Heart left ventricle (tissue), 16 donors: Measurements from ENCODE around the gene B2M. TPM values are rescaled to one million over a fixed set of nuclear protein-coding genes. Genes with fewer than 3 reads are reported as not detected.

ENCODE experiments used
- ATAC-seq, 4 donors: fragments of 200-7000 bp; cut with Tn5 transposase; one replicate each; pipeline ENCODE4 v1.9.1; 2020 to 2022; ENCODE audit warnings: moderate library complexity in 4 of 4, mild to moderate bottlenecking in 3 of 4, moderate number of reproducible peaks in 1 of 4
- DNase-seq, 5 donors: peaks; one replicate each; pipeline ENCODE4 v3.0.0-alpha.2; 2020
- H3K27ac ChIP-seq, 12 donors: fragments of 200-600 bp; sonication (generic) in 4 of 12; one replicate each; pipeline versions ENCODE4 v1.5.0 to v1.8.0; 2016 to 2022; ENCODE audit warnings: mild to moderate bottlenecking in 2 of 12
- H3K27me3 ChIP-seq, 9 donors: fragments of 200-600 bp; sonication (generic) in 2 of 9; one replicate each; pipeline versions ENCODE4 v1.5.1 to v1.8.0; 2016 to 2022; ENCODE audit warnings: mild to moderate bottlenecking in 3 of 9
- H3K36me3 ChIP-seq, 9 donors: fragments of 200-600 bp; sonication (generic) in 2 of 9; one replicate each; pipeline versions ENCODE4 v1.5.0 to v1.8.0; 2018 to 2022; ENCODE audit warnings: mild to moderate bottlenecking in 2 of 9
- H3K4me1 ChIP-seq, 12 donors: fragments of 200-600 bp; sonication (generic) in 4 of 12; one replicate each; pipeline versions ENCODE4 v1.5.0 to v1.8.0; 2016 to 2022; ENCODE audit warnings: mild to moderate bottlenecking in 3 of 12
- H3K4me3 ChIP-seq, 12 donors: fragments of 200-600 bp; sonication (generic) in 4 of 12; one replicate each; pipeline versions ENCODE4 v1.5.0 to v1.8.0; 2017 to 2022; ENCODE audit warnings: mild to moderate bottlenecking in 9 of 12, moderate library complexity in 4 of 12
- H3K9me3 ChIP-seq, 12 donors: fragments of 200-600 bp; sonication (generic) in 4 of 12; one replicate each; pipeline versions ENCODE4 v1.5.0 to v1.8.0; 2016 to 2022; ENCODE audit warnings: mild to moderate bottlenecking in 1 of 12
- CTCF ChIP-seq, 12 donors: fragments of 200-600 bp; sonication (generic) in 4 of 12; IDR thresholded peaks; one replicate each; pipeline versions ENCODE4 v1.5.0 to v1.8.0; 2018 to 2022; ENCODE audit warnings: antibody characterized with exemption in 12 of 12, mild to moderate bottlenecking in 5 of 12
- POLR2A ChIP-seq, 2 donors: fragments of 450-650 bp; IDR thresholded peaks; one replicate each; pipeline ENCODE4 v1.6.1; 2017; ENCODE audit warnings: antibody characterized with exemption in 2 of 2, mild to moderate bottlenecking in 2 of 2, moderate library complexity in 2 of 2
- WGBS, 4 donors: extraction: QIAGEN DNeasy Blood & Tissue Kit in 2 of 4; methylation state at CpG; one replicate each; pipeline versions ENCODE4 v1.1.5 to v1.1.7; 2013 to 2018; 5-methylcytosine and 5-hydroxymethylcytosine counted together
- intact Hi-C, 10 donors: fragments of 100-400 bp; cut with DNase I; formaldehyde crosslinking; loops; one replicate each; pipeline versions ENCODE4 v1.11.1 to v1.14.2; 2022
- polyA plus RNA-seq, 2 donors: library from polyadenylated mRNA; stranded (reverse); fragments of 200-250 nt; gene quantifications; one replicate each; pipeline ENCODE4 v1.2.3, GENCODE V29; 2013
- total RNA-seq, 9 donors: library from RNA; depleted of rRNA in 2 of 9; stranded (reverse); fragments of >200 nt in 2 of 9; fragmentation: NEBNext Ultra II Directional in 3 of 9; extraction: Animal tissue kit (Norgen Biotek cat#: 25700) in 3 of 9; gene quantifications; one replicate each; pipeline versions ENCODE4 v1.1.0 to v1.2.4, GENCODE V29; 2016 to 2023
- donor health status: ischemic (EF 13 %, LVEDD 7.1; RV severe dilation, severe dysfunction).
- donor health status: healthy with polysubstance abuse.
- donor health status: DM: no; HTN: yes; CAD: no.
- donor health status: DM: no; HTN: no; CAD: no.
- donor health status: ischemic (EF 25% LVEDD 6.9; RV normal size, moderate dysfunction).
- donor health status: ischemic (EF 25% LVEDD 5.7; RV mildly dilated, moderate dysfunction).
- donor health status: healthy.
- donor health status: DM: yes; HTN: yes; CAD: no.
- donor health status: ischemic (EF 35%, LVEDD 5.7; RV mildly dilated, moderate dysfunction).
- donor health status: nonischemic (EF 11% LVEDD 7.7; RV severe dilation, severe dysfunction).
- donor health status: DM: yes; HTN: yes; CAD: no.
- donor health status: PGD.
- donor health status: ischemic (EF 29% LVEDD 5.4; RV normal size, mild dysfunction).
- donor health status: nonischemic (EF 23%, LVEDD 6.1; RV moderate dilation, normal function).

The B2M gene
- total and polyA plus RNA-seq, 11 donors, result 808 to 5,448 (median 1,200) TPM

- H3K36me3 ChIP-seq, result peaks cover 2 to 82% (median 46%) of the 10 kb centered on the region in 9 donors
These were observed 4.5 kb downstream of the B2M start for GRCh38 chr15:44715797-44716334.

GRCh38 chr15:44716983-44717602 is 5.8 kb downstream of the B2M start:
- H3K4me3 ChIP-seq, result peak overlapping the region in 1 of 12 donors; percentile 87
- H3K36me3 ChIP-seq, result peaks cover 2 to 82% (median 46%) of the 10 kb centered on the region in 9 donors
- ATAC-seq (no peak), DNase-seq (no peak)
- H3K4me1 ChIP-seq, result peaks cover 0 to 81% (median 27%) of the 10 kb centered on the region in 12 donors
- H3K27me3 ChIP-seq, result no peaks in the 10 kb centered on the region
- WGBS, 4 donors, result 75 to 87% (median 80%) methylated on average over 2 of the region's 2 CpGs
- no peaks in the 10 kb centered on the region for H3K9me3 ChIP-seq
- intact Hi-C loops, result no loop called here
- H3K27ac ChIP-seq, result peak overlapping the region in 3 of 12 donors; percentile 54 to 100 (median 98)
- no peak for TF ChIP-seq CTCF (IDR thresholded peaks at IDR 0.05)
- no peak for TF ChIP-seq POLR2A (IDR thresholded peaks at IDR 0.05)

More at GRCh38 chr15:44715797-44716334, 4.5 kb downstream of the B2M start:
- no peak for ATAC-seq
- Histone ChIP-seq H3K4me1 (peaks cover 0 to 76% (median 27%) of the 10 kb centered on the region in 12 donors), H3K4me3 (peak overlapping the region in 6 of 12 donors; percentile 80 to 95 (median 86)), H3K27ac (peak overlapping the region in 10 of 12 donors; percentile 10 to 100 (median 42)), H3K27me3 (no peaks in the 10 kb centered on the region), H3K9me3 (no peaks in the 10 kb centered on the region)
- intact Hi-C loops, result no loop called here
- no peak for DNase-seq
- 56 to 83% (median 58%) methylated on average over 2 of the region's 2 CpGs for WGBS, 4 donors
- no peak for TF ChIP-seq POLR2A (IDR thresholded peaks at IDR 0.05)
- no peak for TF ChIP-seq CTCF (IDR thresholded peaks at IDR 0.05)

GRCh38 chr15:44718180-44718926 is 7.0 kb downstream of the B2M start:
- WGBS, 4 donors, result 69 to 86% (median 71%) methylated on average over 4 of the region's 4 CpGs
- Histone ChIP-seq H3K27me3 (no peaks in the 10 kb centered on the region), H3K36me3 (peaks cover 2 to 69% (median 46%) of the 10 kb centered on the region in 9 donors), H3K9me3 (no peaks in the 10 kb centered on the region), H3K4me1 (peaks cover 0 to 93% (median 25%) of the 10 kb centered on the region in 12 donors), H3K27ac (peak overlapping the region in 1 of 12 donors; percentile 66), H3K4me3 (no peak overlapping the region)
- no peak for DNase-seq
- ATAC-seq, result no peak
- TF ChIP-seq CTCF (IDR thresholded peaks at IDR 0.05) (no peak), POLR2A (IDR thresholded peaks at IDR 0.05) (no peak)
- intact Hi-C loops, result no loop called here

GRCh38 chr15:44718927-44719292 is 7.6 kb downstream of the B2M start:
- Histone ChIP-seq H3K36me3 (peaks cover 2 to 64% (median 46%) of the 10 kb centered on the region in 9 donors), H3K27me3 (no peaks in the 10 kb centered on the region), H3K4me3 (no peak overlapping the region), H3K9me3 (no peaks in the 10 kb centered on the region), H3K27ac (peak overlapping the region in 1 of 12 donors; percentile 66), H3K4me1 (peaks cover 0 to 93% (median 22%) of the 10 kb centered on the region in 12 donors)
- DNase-seq, result no peak
- TF ChIP-seq POLR2A (IDR thresholded peaks at IDR 0.05) (no peak), CTCF (IDR thresholded peaks at IDR 0.05) (no peak)
- no peak for ATAC-seq
- WGBS, 4 donors, result 89 to 92% (median 91%) methylated on average over 8 of the region's 8 CpGs
- intact Hi-C loops, result no loop called here
